ENCODE data around the gene RPP21.

- TF ChIP-seq CTCF (IDR thresholded peaks at IDR 0.05) (no peak), POLR2A (IDR thresholded peaks at IDR 0.05) (no peak)
Observed at GRCh38 chr6:30312266-30312665, 32.7 kb upstream of the RPP21 start.

Data from lower leg skin (tissue), 3 donors.